SJCRH30 (cell line): ENCODE results near the gene MRPS31. TPM values are rescaled to one million over a fixed set of nuclear protein-coding genes. Genes with fewer than 3 reads are reported as not detected.

Experiments used
- DNase-seq, 2 experiments: peaks; one replicate each; pipeline ENCODE4 v3.0.0-alpha.2; 2015 to 2020
- H3K27ac ChIP-seq: fragments of 250-450 bp; sonication (Bioruptor Pico); 2 replicates; pipeline ENCODE4 v1.5.1; 2020; ENCODE audit warnings: mild to moderate bottlenecking, moderate library complexity
- H3K27me3 ChIP-seq: fragments of 250-450 bp; sonication (Bioruptor Pico); 2 replicates; pipeline ENCODE4 v1.5.1; 2020; ENCODE audit warnings: mild to moderate bottlenecking, moderate library complexity
- H3K36me3 ChIP-seq: fragments of 250-450 bp; sonication (Bioruptor Pico); 2 replicates; pipeline ENCODE4 v1.5.1; 2020; ENCODE audit warnings: mild to moderate bottlenecking, moderate library complexity
- H3K4me1 ChIP-seq: fragments of 250-450 bp; sonication (Bioruptor Pico); 2 replicates; pipeline ENCODE4 v1.5.1; 2020; ENCODE audit warnings: mild to moderate bottlenecking, moderate library complexity
- H3K4me3 ChIP-seq: fragments of 250-450 bp; sonication (Bioruptor Pico); 2 replicates; pipeline ENCODE4 v1.5.1; 2020; ENCODE audit warnings: mild to moderate bottlenecking, moderate library complexity
- H3K9me3 ChIP-seq: fragments of 250-450 bp; sonication (Bioruptor Pico); replicated peaks from 2 replicates; pipeline ENCODE4 v1.5.1; 2020; ENCODE audit warnings: mild to moderate bottlenecking, moderate library complexity
- total RNA-seq: library from RNA; depleted of rRNA; stranded (reverse); fragments of >200 nt; shearing (Covaris generic); gene quantifications from 2 replicates; pipeline ENCODE4 v1.2.3, GENCODE V29; 2014; rRNA removed

MRPS31 gene
- 33.6 and 38.6 TPM in 2 replicates for total RNA-seq

GRCh38 chr13:40770934-40771618 lies at the start of gene MRPS31:
TSS of gene MRPS31 (minus strand) at chr13:40771190. CDS start at chr13:40771136, 54 bp downstream.
- Histone ChIP-seq H3K36me3 (peaks cover 3% of the 10 kb centered on the region), H3K27ac (peak within 1 kb of the TSS; percentile 74), H3K4me1 (no peaks in the 10 kb centered on the region; the same call in 1 of the 2 replicates), H3K27me3 (no peaks in the 10 kb centered on the region), H3K9me3 (no peaks in the 10 kb centered on the region), H3K4me3 (peak within 1 kb of the TSS; percentile 84)
- DNase-seq: peak; percentile 94 to 95

- Histone ChIP-seq H3K27me3 (no peaks in the 10 kb centered on the region), H3K36me3 (no peaks in the 10 kb centered on the region), H3K4me3 (no peak overlapping the region), H3K9me3 (no peaks in the 10 kb centered on the region), H3K27ac (no peak overlapping the region), H3K4me1 (peaks cover 3% of the 10 kb centered on the region; the same call in 1 of the 2 replicates)
- DNase-seq: no peak
These were observed 48.9 kb upstream of the MRPS31 start for GRCh38 chr13:40819797-40820315.

DNA sequence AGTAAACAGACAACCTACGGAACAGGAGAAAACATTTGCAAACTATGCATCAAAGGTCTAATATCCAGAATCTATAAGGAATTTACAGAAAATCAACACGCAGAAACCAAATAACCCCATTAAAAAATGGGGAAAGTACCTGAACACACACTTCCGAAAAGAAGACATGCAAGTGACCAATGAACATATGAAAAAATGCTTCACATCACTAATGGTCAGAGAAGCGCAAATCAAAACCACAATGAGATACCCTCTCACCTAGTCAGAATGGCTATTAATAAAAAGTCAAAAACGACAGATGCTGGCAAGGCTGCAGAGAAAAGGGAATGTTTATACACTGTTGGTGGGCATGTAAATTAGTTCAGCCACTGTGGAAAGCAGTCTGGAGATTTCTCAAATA lies 47.9 kb upstream of the MRPS31 start:
- Histone ChIP-seq H3K9me3 (0 out of 2 replicates have a peak, but pooled peaks cover 3% of the 10 kb centered on the region), H3K4me1 (peaks cover 3% of the 10 kb centered on the region; the same call in 1 of the 2 replicates), H3K27ac (no peak overlapping the region), H3K36me3 (no peaks in the 10 kb centered on the region), H3K4me3 (no peak overlapping the region), H3K27me3 (no peaks in the 10 kb centered on the region)
- no peak for DNase-seq

GRCh38 chr13:40814803-40815202 lies 43.8 kb upstream of the MRPS31 start:
- Histone ChIP-seq H3K4me3 (no peak overlapping the region), H3K36me3 (peaks cover 7% of the 10 kb centered on the region; the same call in 1 of the 2 replicates), H3K4me1 (peaks cover 3% of the 10 kb centered on the region; the same call in 1 of the 2 replicates), H3K9me3 (0 out of 2 replicates have a peak, but pooled peaks cover 3% of the 10 kb centered on the region), H3K27me3 (no peaks in the 10 kb centered on the region), H3K27ac (no peak overlapping the region)
- DNase-seq: no peak

- Histone ChIP-seq H3K27me3 (no peaks in the 10 kb centered on the region), H3K4me1 (peaks cover 2% of the 10 kb centered on the region; the same call in 1 of the 2 replicates), H3K36me3 (peaks cover 7% of the 10 kb centered on the region; the same call in 1 of the 2 replicates), H3K9me3 (0 out of 2 replicates have a peak, but pooled peaks cover 3% of the 10 kb centered on the region), H3K4me3 (no peak overlapping the region), H3K27ac (no peak overlapping the region)
- DNase-seq: peak in 1 of 2 experiments; percentile 41
These were observed 42.9 kb upstream of the MRPS31 start for GRCh38 chr13:40813667-40814454.

DNA sequence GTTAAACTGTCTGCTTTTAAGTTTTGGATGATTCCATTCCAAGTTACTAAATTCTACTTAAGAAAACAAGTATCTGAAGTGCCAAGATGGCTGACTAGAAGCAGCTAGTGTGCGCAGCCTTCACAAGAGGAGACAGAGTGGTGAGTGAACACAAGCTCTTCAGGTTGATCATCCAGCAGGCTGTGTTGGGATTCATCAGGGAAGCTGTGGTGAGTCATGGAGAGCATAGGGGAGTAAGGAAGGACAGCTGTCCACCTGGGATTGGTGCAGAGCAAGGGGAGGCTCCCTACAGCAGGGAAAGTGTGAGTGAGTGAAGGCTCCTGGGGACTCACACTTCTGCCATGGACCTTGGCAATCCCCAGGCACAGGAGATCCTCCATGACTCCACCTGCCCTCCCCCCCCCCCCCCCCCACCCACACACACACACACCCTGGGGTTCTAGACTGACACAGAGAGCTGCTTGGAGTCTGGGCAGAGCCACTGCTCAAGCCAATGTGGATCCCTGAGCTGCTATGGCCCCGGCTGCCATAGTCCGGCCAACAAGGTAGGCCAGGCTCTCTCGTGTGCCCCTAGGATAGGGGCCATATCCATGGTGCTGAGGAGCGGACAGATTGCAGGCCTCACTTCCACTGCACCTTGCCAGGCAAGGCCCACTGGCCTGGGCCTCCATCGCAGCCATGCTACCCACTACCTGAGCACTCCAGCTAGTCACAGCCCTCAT lies 41.9 kb upstream of the MRPS31 start:
- H3K4me1 ChIP-seq: no peaks in the 10 kb centered on the region
- peaks cover 7% of the 10 kb centered on the region; the same call in 1 of the 2 replicates for H3K36me3 ChIP-seq
- 0 out of 2 replicates have a peak, but pooled peaks cover 3% of the 10 kb centered on the region for H3K9me3 ChIP-seq
- H3K4me3 ChIP-seq: no peak overlapping the region
- no peak overlapping the region for H3K27ac ChIP-seq
- no peak for DNase-seq
- no peaks in the 10 kb centered on the region for H3K27me3 ChIP-seq

DNA sequence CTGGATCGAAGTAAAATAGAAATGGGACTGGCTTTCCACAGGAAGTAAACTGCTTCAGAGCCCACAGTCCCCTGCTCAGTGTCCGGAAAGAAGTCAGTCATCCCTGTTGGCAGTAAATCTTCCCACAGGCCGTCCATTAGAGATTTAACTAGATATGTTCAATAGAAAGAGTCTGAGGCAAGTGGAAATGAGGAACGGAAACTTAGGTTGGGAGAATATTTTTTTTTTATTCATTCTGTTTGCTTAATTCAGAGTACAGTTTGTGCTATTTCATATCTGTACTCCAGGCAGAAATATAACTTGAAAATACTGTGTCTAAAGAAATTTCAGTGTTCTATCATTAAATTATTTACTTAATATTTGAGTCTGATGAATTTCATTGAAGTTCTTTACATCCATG lies 41.1 kb upstream of the MRPS31 start:
- H3K4me1 ChIP-seq: no peaks in the 10 kb centered on the region
- H3K9me3 ChIP-seq: 0 out of 2 replicates have a peak, but pooled peaks cover 3% of the 10 kb centered on the region
- no peak overlapping the region for H3K4me3 ChIP-seq
- no peak for DNase-seq
- no peaks in the 10 kb centered on the region for H3K27me3 ChIP-seq
- no peak overlapping the region for H3K27ac ChIP-seq
- peaks cover 7% of the 10 kb centered on the region; the same call in 1 of the 2 replicates for H3K36me3 ChIP-seq

- H3K9me3 ChIP-seq: 0 out of 2 replicates have a peak, but pooled peaks cover 3% of the 10 kb centered on the region
- no peaks in the 10 kb centered on the region for H3K27me3 ChIP-seq
- DNase-seq: no peak
- no peak overlapping the region for H3K27ac ChIP-seq
- no peaks in the 10 kb centered on the region for H3K4me1 ChIP-seq
- H3K36me3 ChIP-seq: peaks cover 12% of the 10 kb centered on the region
- H3K4me3 ChIP-seq: no peak overlapping the region
These were observed 38.5 kb upstream of the MRPS31 start for GRCh38 chr13:40809471-40809870.

GRCh38 chr13:40806241-40806640 lies 35.3 kb upstream of the MRPS31 start:
- no peak for DNase-seq
- Histone ChIP-seq H3K27ac (no peak overlapping the region), H3K36me3 (peaks cover 11% of the 10 kb centered on the region), H3K9me3 (no peaks in the 10 kb centered on the region), H3K4me3 (no peak overlapping the region), H3K4me1 (no peaks in the 10 kb centered on the region), H3K27me3 (no peaks in the 10 kb centered on the region)

- Histone ChIP-seq H3K4me1 (no peaks in the 10 kb centered on the region), H3K36me3 (peaks cover 18% of the 10 kb centered on the region), H3K27me3 (no peaks in the 10 kb centered on the region), H3K4me3 (no peak overlapping the region), H3K9me3 (no peaks in the 10 kb centered on the region), H3K27ac (no peak overlapping the region)
- DNase-seq: no peak
These were observed 32.3 kb upstream of the MRPS31 start for GRCh38 chr13:40803316-40803715.

DNA sequence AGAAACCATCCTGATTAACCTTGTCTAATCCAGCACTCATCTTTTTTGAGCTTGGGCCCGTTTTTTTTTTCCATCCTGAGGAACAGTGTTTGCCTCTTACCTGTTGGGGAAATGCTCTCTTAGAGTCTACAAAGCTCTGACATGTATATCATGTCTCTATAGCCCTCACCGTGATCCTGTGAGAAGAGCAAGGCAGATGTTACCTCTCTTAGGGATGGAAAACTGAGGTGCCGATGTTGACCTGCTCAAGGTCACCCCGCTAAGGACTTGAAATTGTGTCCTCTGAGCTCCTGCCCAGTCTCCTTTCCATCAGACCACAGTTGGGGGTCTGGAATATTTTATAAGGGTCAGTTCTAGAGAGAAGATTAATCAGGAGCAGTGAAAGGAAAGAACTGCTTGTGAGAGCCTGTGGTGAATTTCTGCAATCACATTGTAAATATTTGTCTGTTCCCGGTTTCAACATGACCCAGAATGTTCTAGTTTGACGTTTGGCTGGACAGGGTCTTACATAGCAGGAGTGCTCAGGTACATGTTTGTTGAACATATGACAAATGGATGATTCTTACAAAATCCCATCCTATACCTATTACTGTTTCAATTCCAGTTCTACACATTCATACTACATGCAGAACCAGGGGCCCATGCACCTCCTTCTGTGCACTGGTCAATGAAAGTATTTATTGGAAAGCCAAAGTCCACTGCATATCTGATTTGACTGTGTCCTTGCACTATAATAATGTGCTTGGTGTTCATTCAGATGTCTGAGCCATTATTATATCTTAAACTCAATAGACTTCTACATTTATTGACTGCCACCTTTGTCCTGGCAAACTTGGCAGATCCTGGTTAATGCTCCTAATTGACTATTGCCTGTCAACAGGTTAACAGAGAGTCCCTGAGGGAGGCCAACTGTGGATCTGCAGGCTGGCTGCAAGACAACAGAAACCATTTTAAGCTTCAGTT lies 30.5 kb upstream of the MRPS31 start:
- Histone ChIP-seq H3K27me3 (no peaks in the 10 kb centered on the region), H3K27ac (no peak overlapping the region), H3K4me3 (no peak overlapping the region), H3K9me3 (no peaks in the 10 kb centered on the region), H3K36me3 (peaks cover 18% of the 10 kb centered on the region), H3K4me1 (no peaks in the 10 kb centered on the region)
- no peak for DNase-seq

- H3K27me3 ChIP-seq: no peaks in the 10 kb centered on the region
- no peaks in the 10 kb centered on the region for H3K9me3 ChIP-seq
- no peak overlapping the region for H3K4me3 ChIP-seq
- no peak overlapping the region for H3K27ac ChIP-seq
- no peak for DNase-seq
- no peaks in the 10 kb centered on the region for H3K4me1 ChIP-seq
- peaks cover 19% of the 10 kb centered on the region for H3K36me3 ChIP-seq
These were observed 29.6 kb upstream of the MRPS31 start for GRCh38 chr13:40800559-40800958.

- H3K9me3 ChIP-seq: no peaks in the 10 kb centered on the region
- no peak overlapping the region for H3K4me3 ChIP-seq
- DNase-seq: no peak
- H3K36me3 ChIP-seq: peaks cover 23% of the 10 kb centered on the region
- H3K4me1 ChIP-seq: no peaks in the 10 kb centered on the region
- no peaks in the 10 kb centered on the region for H3K27me3 ChIP-seq
- H3K27ac ChIP-seq: no peak overlapping the region
These were observed 28.5 kb upstream of the MRPS31 start for GRCh38 chr13:40799508-40799907.
